GM10847 (cell line): Measurements from ENCODE around the gene SH3TC1.

Experiments used
- POLR2A ChIP-seq: IDR thresholded peaks from 2 replicates; pipeline ENCODE4 v1.6.1; 2011; ENCODE audit not compliant: insufficient read length; ENCODE audit errors: extremely low read depth

Gene SH3TC1

GRCh38 chr4:8241895-8242696, 43.0 kb downstream of the SH3TC1 start:
- TF ChIP-seq POLR2A, result no peak

- no peak for TF ChIP-seq POLR2A
These were observed 43.9 kb downstream of the SH3TC1 start for GRCh38 chr4:8242782-8243560.

- TF ChIP-seq POLR2A, result no peak
These were observed 45.1 kb downstream of the SH3TC1 start for GRCh38 chr4:8244001-8244757.

GRCh38 chr4:8244931-8245460, 45.9 kb downstream of the SH3TC1 start:
- no peak for TF ChIP-seq POLR2A

GRCh38 chr4:8245884-8246833, 47.1 kb downstream of the SH3TC1 start:
- no peak for TF ChIP-seq POLR2A

- no peak for TF ChIP-seq POLR2A
These were observed 48.2 kb downstream of the SH3TC1 start for GRCh38 chr4:8247047-8247930.

GRCh38 chr4:8248091-8248490, 49.0 kb downstream of the SH3TC1 start:
- no peak for TF ChIP-seq POLR2A

- TF ChIP-seq POLR2A, result no peak
These were observed 51.1 kb downstream of the SH3TC1 start for GRCh38 chr4:8250227-8250626.

- TF ChIP-seq POLR2A, result no peak
These were observed 51.5 kb downstream of the SH3TC1 start for GRCh38 chr4:8250637-8251036.

GRCh38 chr4:8251110-8251883, 52.2 kb downstream of the SH3TC1 start:
- TF ChIP-seq POLR2A, result no peak

GRCh38 chr4:8252301-8253173, 53.4 kb downstream of the SH3TC1 start:
- no peak for TF ChIP-seq POLR2A

GRCh38 chr4:8254076-8254475, 55.0 kb downstream of the SH3TC1 start:
- TF ChIP-seq POLR2A, result no peak
